ENCODE results near the gene CCL1. TPM values are rescaled to one million over a fixed set of nuclear protein-coding genes. Genes with fewer than 3 reads are reported as not detected.

CCL1 gene
- total and polyA plus RNA-seq, 10 of the 15 experiments (the other 5 are each of a cell fraction or from before 2014, with no cell fraction given), result 0.14 to 1.8 (median 0.40) TPM; not detected in 3

GRCh38 chr17:34341916-34342315 lies 21.1 kb downstream of the CCL1 start:
- FAIRE-seq, result no peak
- 47% methylated on average over 2 of the region's 2 CpGs for WGBS (ENCODE audit: insufficient coverage, insufficient replicate concordance, low lambda C conversion rate, missing lambda C conversion rate)
- no peak for ATAC-seq
- in situ Hi-C loops (cut with MboI), result no loop called here
- CTCF ChIA-PET, result interaction anchor here (1.0 kb wide), 1 partner anchor 19 kb away, joined by 5 read pairs; no protein-coding TSS in a partner anchor
- Histone ChIP-seq H3K36me3 (ENCODE audit: control insufficient read depth in 2 of 2, insufficient read depth in 2 of 2, low read length in 1 of 2) (no peaks in the 10 kb centered on the region), H4K20me1 (ENCODE audit: control insufficient read depth, insufficient read depth) (no peaks in the 10 kb centered on the region), H3K9ac (ENCODE audit: control insufficient read depth, insufficient read depth, low read length) (no peak overlapping the region), H2AFZ (ENCODE audit: control insufficient read depth, low read depth, low read length) (no peak overlapping the region), H3K9me3 (replicated peaks; ENCODE audit: control insufficient read depth, insufficient read depth, low read length) (no peaks in the 10 kb centered on the region), H3K4me1 (ENCODE audit: control insufficient read depth, insufficient read depth, low read length) (no peaks in the 10 kb centered on the region), H3K27me3 (replicated peaks in 1 of 2; ENCODE audit: control insufficient read depth in 2 of 2, insufficient read depth in 2 of 2, low read length in 1 of 2) (no peaks in the 10 kb centered on the region), H3K4me3 (no peak overlapping the region), H3K4me2 (ENCODE audit: control insufficient read depth, insufficient read depth) (no peak overlapping the region), H3K27ac (ENCODE audit: control insufficient read depth, insufficient read depth) (no peak overlapping the region), H3K79me2 (ENCODE audit: control insufficient read depth, insufficient read depth, low read length) (no peaks in the 10 kb centered on the region)
- SMC1A ChIA-PET (ENCODE audit: uncharacterized antibody, unreplicated experiment), result no interaction called here
- intact Hi-C loops (cut with micrococcal nuclease; ENCODE audit: unreplicated experiment), result no loop called here
- no TSS peak for BruUV-seq (replicated peaks)
- POLR2A ChIA-PET, result no interaction called here
- TF ChIP-seq CEBPB (IDR thresholded peaks at IDR 0.05; ENCODE audit: borderline replicate concordance in 1 of 2, low read depth in 2 of 2, low read length in 2 of 2) (no peak), RFX5 (IDR thresholded peaks at IDR 0.05; ENCODE audit: low read depth, low read length) (no peak), ZNF217 (IDR thresholded peaks at IDR 0.05) (no peak), HDGF (IDR thresholded peaks at IDR 0.05) (no peak), IRF3 (IDR thresholded peaks at IDR 0.05) (no peak), ATF7 (IDR thresholded peaks at IDR 0.05; ENCODE audit: low read depth) (no peak), RCOR1 (conservative IDR thresholded peaks at IDR 0.05; ENCODE audit: low read depth, low read length) (no peak), TAF1 (IDR thresholded peaks at IDR 0.05; ENCODE audit: borderline replicate concordance, low read depth, low read length) (no peak), BCL11A (IDR thresholded peaks at IDR 0.05; ENCODE audit: low read depth, low read length) (no peak), SPI1 (IDR thresholded peaks at IDR 0.05; ENCODE audit: borderline replicate concordance, insufficient read depth, low read depth, low read length) (no peak), PML (IDR thresholded peaks at IDR 0.05; ENCODE audit: low read length) (no peak), NR2C1 (IDR thresholded peaks at IDR 0.05) (no peak), YBX1 (IDR thresholded peaks at IDR 0.05) (no peak), CBFB (IDR thresholded peaks at IDR 0.05; ENCODE audit: low read depth) (no peak), ATF3 (IDR thresholded peaks at IDR 0.05; ENCODE audit: borderline replicate concordance, extremely low read depth, low read depth, low read length) (no peak), SRF (IDR thresholded peaks at IDR 0.05; ENCODE audit: low read depth in 2 of 2, low read length in 2 of 2) (no peak), MYB (IDR thresholded peaks at IDR 0.05; ENCODE audit: borderline replicate concordance, low read depth, low read length) (no peak), ZNF592 (IDR thresholded peaks at IDR 0.05) (no peak), ZSCAN29 (IDR thresholded peaks at IDR 0.05) (no peak)
- RAD21 ChIA-PET (ENCODE audit: unreplicated experiment), result no interaction called here
- DNase-seq (ENCODE audit: low read depth, low spot score), result no peak

All from GM12878 (cell line).